Measurements from ENCODE around the gene NTNG2.
A peak's percentile ranks its signal among the peaks of the same experiment; 100 is the strongest.

Gene NTNG2

GRCh38 chr9:132201780-132202703 lies 40.2 kb downstream of the NTNG2 start:
- peak; percentile 44 for DNase-seq (ENCODE audit: low spot score)

GRCh38 chr9:132204883-132205282 lies 43.0 kb downstream of the NTNG2 start:
- no peak for DNase-seq (ENCODE audit: low spot score)

- no peak for DNase-seq (ENCODE audit: low spot score)
Observed at GRCh38 chr9:132207215-132207614, 45.4 kb downstream of the NTNG2 start.

- DNase-seq (ENCODE audit: low spot score): peak; percentile 62
Observed at GRCh38 chr9:132207839-132208615, 46.2 kb downstream of the NTNG2 start.

GRCh38 chr9:132209228-132209627 lies 47.4 kb downstream of the NTNG2 start:
- no peak for DNase-seq (ENCODE audit: low spot score)

- DNase-seq (ENCODE audit: low spot score): no peak
Observed at GRCh38 chr9:132210472-132211145, 48.8 kb downstream of the NTNG2 start.

- no peak for DNase-seq (ENCODE audit: low spot score)
Observed at GRCh38 chr9:132211570-132211969, 49.7 kb downstream of the NTNG2 start.

- peak; percentile 85 for DNase-seq (ENCODE audit: low spot score)
Observed at GRCh38 chr9:132214027-132214622, 52.3 kb downstream of the NTNG2 start.

- DNase-seq (ENCODE audit: low spot score): no peak
Observed at GRCh38 chr9:132216861-132217619, 55.2 kb downstream of the NTNG2 start.

- no peak for DNase-seq (ENCODE audit: low spot score)
Observed at GRCh38 chr9:132218208-132218607, 56.4 kb downstream of the NTNG2 start.

GRCh38 chr9:132221941-132222340 lies 60.1 kb downstream of the NTNG2 start:
- DNase-seq (ENCODE audit: low spot score): no peak

GRCh38 chr9:132224645-132225044 lies 62.8 kb downstream of the NTNG2 start:
- DNase-seq (ENCODE audit: low spot score): no peak

- no peak for DNase-seq (ENCODE audit: low spot score)
Observed at GRCh38 chr9:132226571-132227430, 64.9 kb downstream of the NTNG2 start.

- DNase-seq (ENCODE audit: low spot score): no peak
Observed at GRCh38 chr9:132228062-132228461, 66.2 kb downstream of the NTNG2 start.

- no peak for DNase-seq (ENCODE audit: low spot score)
Observed at GRCh38 chr9:132230605-132231004, 68.7 kb downstream of the NTNG2 start.

- no peak for DNase-seq (ENCODE audit: low spot score)
Observed at GRCh38 chr9:132231019-132231701, 69.3 kb downstream of the NTNG2 start.

GRCh38 chr9:132232522-132232921 lies 70.7 kb downstream of the NTNG2 start:
- no peak for DNase-seq (ENCODE audit: low spot score)

GRCh38 chr9:132233138-132233537 lies 71.3 kb downstream of the NTNG2 start:
- no peak for DNase-seq (ENCODE audit: low spot score)

- no peak for DNase-seq (ENCODE audit: low spot score)
Observed at GRCh38 chr9:132234535-132234934, 72.7 kb downstream of the NTNG2 start.

GRCh38 chr9:132235125-132235524 lies 73.3 kb downstream of the NTNG2 start:
- no peak for DNase-seq (ENCODE audit: low spot score)
